ENCODE results near the gene YPEL2.

YPEL2 gene

GRCh38 chr17:59423137-59423724, 91.8 kb downstream of the YPEL2 start:
- TF ChIP-seq CTCF (IDR thresholded peaks at IDR 0.05; ENCODE audit: control extremely low read depth, extremely low read depth, low read depth, missing control alignments): no peak
- no peak for DNase-seq (ENCODE audit: extremely low spot score)
- CTCF ChIA-PET: interaction anchor here (1.1 to 23.0 kb wide), 7 partner anchors 9 to 113 kb away, joined by 3 to 170 read pairs (median 7); no protein-coding TSS in a partner anchor
- POLR2A ChIA-PET: interaction anchor here (0.5 kb wide), 1 partner anchor 409 kb away, joined by 5 read pairs; no protein-coding TSS in a partner anchor

- CTCF ChIA-PET: interaction anchor here (1.1 to 23.0 kb wide), 7 partner anchors 8 to 113 kb away, joined by 3 to 170 read pairs (median 7); no protein-coding TSS in a partner anchor
- no peak for DNase-seq (ENCODE audit: extremely low spot score)
- TF ChIP-seq CTCF (IDR thresholded peaks at IDR 0.05; ENCODE audit: control extremely low read depth, extremely low read depth, low read depth, missing control alignments): no peak
- POLR2A ChIA-PET: interaction anchor here (0.5 to 0.6 kb wide), 2 partner anchors 11 to 408 kb away, joined by 5 read pairs; no protein-coding TSS in a partner anchor
These were observed 92.4 kb downstream of the YPEL2 start for GRCh38 chr17:59423903-59424302.

- CTCF ChIA-PET: interaction anchor here (1.0 to 23.0 kb wide), 8 partner anchors 8 to 145 kb away, joined by 3 to 170 read pairs (median 6); no protein-coding TSS in a partner anchor
- TF ChIP-seq CTCF (IDR thresholded peaks at IDR 0.05; ENCODE audit: control extremely low read depth, extremely low read depth, low read depth, missing control alignments): no peak
- POLR2A ChIA-PET: interaction anchor here (0.6 kb wide), 2 partner anchors 11 to 12 kb away, joined by 3 to 5 read pairs; no protein-coding TSS in a partner anchor
- no peak for DNase-seq (ENCODE audit: extremely low spot score)
These were observed 92.9 kb downstream of the YPEL2 start for GRCh38 chr17:59424331-59424730.

- no peak for TF ChIP-seq CTCF (IDR thresholded peaks at IDR 0.05; ENCODE audit: control extremely low read depth, extremely low read depth, low read depth, missing control alignments)
- ChIA-PET CTCF (interaction anchor here (1.0 to 23.0 kb wide), 7 partner anchors 10 to 146 kb away, joined by 3 to 170 read pairs (median 5); no protein-coding TSS in a partner anchor), POLR2A (no interaction called here)
- no peak for DNase-seq (ENCODE audit: extremely low spot score)
These were observed 93.9 kb downstream of the YPEL2 start for GRCh38 chr17:59425085-59425931.

GRCh38 chr17:59426031-59426430, 94.6 kb downstream of the YPEL2 start:
- ChIA-PET CTCF (interaction anchor here (1.0 to 23.0 kb wide), 6 partner anchors 10 to 147 kb away, joined by 3 to 170 read pairs (median 9); no protein-coding TSS in a partner anchor), POLR2A (no interaction called here)
- TF ChIP-seq CTCF (IDR thresholded peaks at IDR 0.05; ENCODE audit: control extremely low read depth, extremely low read depth, low read depth, missing control alignments): no peak
- no peak for DNase-seq (ENCODE audit: extremely low spot score)

- no peak for TF ChIP-seq CTCF (IDR thresholded peaks at IDR 0.05; ENCODE audit: control extremely low read depth, extremely low read depth, low read depth, missing control alignments)
- ChIA-PET POLR2A (interaction anchor here (0.6 kb wide), 1 partner anchor 35 kb away, joined by 3 read pairs; no protein-coding TSS in a partner anchor), CTCF (interaction anchor here (1.5 to 23.0 kb wide), 5 partner anchors 15 to 116 kb away, joined by 3 to 170 read pairs (median 13); no protein-coding TSS in a partner anchor)
- DNase-seq (ENCODE audit: extremely low spot score): peak; percentile 50
These were observed 96.0 kb downstream of the YPEL2 start for GRCh38 chr17:59427425-59427921.

Measured in GM10248 (cell line).